Gastrocnemius medialis (tissue), 4 donors: Measurements from ENCODE around the gene RMDN3.

ENCODE experiments used
- POLR2A ChIP-seq, 2 donors: fragments of 450-650 bp; IDR thresholded peaks; one replicate each; pipeline ENCODE4 v1.6.1; 2017; ENCODE audit warnings: antibody characterized with exemption in 2 of 2, mild to moderate bottlenecking in 2 of 2, moderate library complexity in 2 of 2
- TF ChIP-seq, protein P1 (sequence below), 5 experiments: fragments of 450-650 bp in 3 of 5; fragments of 200-600 bp in 2 of 5; sonication (generic) in 2 of 5; IDR thresholded peaks in 4 of 5; conservative IDR thresholded peaks in 1 of 5; 1 replicate in 4 of 5; 2 replicates in 1 of 5; pipeline ENCODE4 v1.5.1; 2016 to 2019; ENCODE audit warnings: antibody characterized with exemption in 5 of 5, mild to moderate bottlenecking in 3 of 5, moderate library complexity in 3 of 5

DNA sequence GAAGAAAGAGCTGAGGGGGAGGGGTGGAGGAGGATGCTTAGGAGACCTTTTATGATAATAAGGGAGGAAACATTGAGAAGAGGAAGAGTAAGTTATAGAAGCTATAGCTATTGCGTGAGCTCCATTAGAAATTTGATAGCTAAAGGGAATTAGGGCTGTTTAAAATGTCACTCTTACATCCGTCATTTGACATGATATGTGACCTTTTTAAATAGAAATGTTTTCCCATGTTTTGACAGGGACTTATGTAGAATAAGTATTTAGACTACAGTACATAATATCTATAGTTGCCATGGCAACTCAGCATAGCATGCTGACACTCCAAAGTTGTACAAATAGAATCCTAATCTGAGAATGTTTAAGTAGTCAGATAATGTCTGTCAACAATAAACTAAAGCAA is 40.9 kb downstream of the RMDN3 start:
- TF ChIP-seq, protein P1, sequence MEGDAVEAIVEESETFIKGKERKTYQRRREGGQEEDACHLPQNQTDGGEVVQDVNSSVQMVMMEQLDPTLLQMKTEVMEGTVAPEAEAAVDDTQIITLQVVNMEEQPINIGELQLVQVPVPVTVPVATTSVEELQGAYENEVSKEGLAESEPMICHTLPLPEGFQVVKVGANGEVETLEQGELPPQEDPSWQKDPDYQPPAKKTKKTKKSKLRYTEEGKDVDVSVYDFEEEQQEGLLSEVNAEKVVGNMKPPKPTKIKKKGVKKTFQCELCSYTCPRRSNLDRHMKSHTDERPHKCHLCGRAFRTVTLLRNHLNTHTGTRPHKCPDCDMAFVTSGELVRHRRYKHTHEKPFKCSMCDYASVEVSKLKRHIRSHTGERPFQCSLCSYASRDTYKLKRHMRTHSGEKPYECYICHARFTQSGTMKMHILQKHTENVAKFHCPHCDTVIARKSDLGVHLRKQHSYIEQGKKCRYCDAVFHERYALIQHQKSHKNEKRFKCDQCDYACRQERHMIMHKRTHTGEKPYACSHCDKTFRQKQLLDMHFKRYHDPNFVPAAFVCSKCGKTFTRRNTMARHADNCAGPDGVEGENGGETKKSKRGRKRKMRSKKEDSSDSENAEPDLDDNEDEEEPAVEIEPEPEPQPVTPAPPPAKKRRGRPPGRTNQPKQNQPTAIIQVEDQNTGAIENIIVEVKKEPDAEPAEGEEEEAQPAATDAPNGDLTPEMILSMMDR (IDR thresholded peaks at IDR 0.05 in 4 of 5, conservative IDR thresholded peaks at IDR 0.05 in 1 of 5): no peak
- TF ChIP-seq POLR2A (IDR thresholded peaks at IDR 0.05): no peak
